ENCODE measurements around the gene H1-8.
"Not testable (repeated sequence)": the region's sequence is repeated elsewhere in the genome, so short reads cannot be mapped to it uniquely, and the experiment has no call there.

The H1-8 gene

GRCh38 chr3:129515108-129515820, 27.7 kb upstream of the H1-8 start:
- DNase-seq (ENCODE audit: low spot score): not testable (repeated sequence)

GRCh38 chr3:129515821-129516432, 27.0 kb upstream of the H1-8 start:
- not testable (repeated sequence) for DNase-seq (ENCODE audit: low spot score)

- no peak for DNase-seq (ENCODE audit: low spot score)
Observed at GRCh38 chr3:129517516-129517915, 25.5 kb upstream of the H1-8 start.

GRCh38 chr3:129518038-129518561, 24.9 kb upstream of the H1-8 start:
- no peak for DNase-seq (ENCODE audit: low spot score)

GRCh38 chr3:129518581-129518980, 24.4 kb upstream of the H1-8 start:
- DNase-seq (ENCODE audit: low spot score): no peak

- DNase-seq (ENCODE audit: low spot score): no peak
Observed at GRCh38 chr3:129519449-129519848, 23.5 kb upstream of the H1-8 start.

GRCh38 chr3:129519896-129520715, 22.9 kb upstream of the H1-8 start:
- DNase-seq (ENCODE audit: low spot score): no peak

- DNase-seq (ENCODE audit: low spot score): no peak
Observed at GRCh38 chr3:129520960-129521359, 22.0 kb upstream of the H1-8 start.

- DNase-seq (ENCODE audit: low spot score): no peak
Observed at GRCh38 chr3:129521611-129522010, 21.4 kb upstream of the H1-8 start.

GRCh38 chr3:129522953-129523352, 20.0 kb upstream of the H1-8 start:
- DNase-seq (ENCODE audit: low spot score): no peak

GRCh38 chr3:129524081-129524480, 18.9 kb upstream of the H1-8 start:
- DNase-seq (ENCODE audit: low spot score): no peak

GRCh38 chr3:129525341-129525968, 17.5 kb upstream of the H1-8 start:
- no peak for DNase-seq (ENCODE audit: low spot score)

GRCh38 chr3:129526121-129526900, 16.7 kb upstream of the H1-8 start:
- no peak for DNase-seq (ENCODE audit: low spot score)

GRCh38 chr3:129527262-129527661, 15.7 kb upstream of the H1-8 start:
- DNase-seq (ENCODE audit: low spot score): no peak

GRCh38 chr3:129528589-129529100, 14.3 kb upstream of the H1-8 start, which contains the start of gene RHO:
Gene RHO, plus strand, starts transcription at chr3:129528639. Its CDS starts 95 bp downstream, at chr3:129528734.
- DNase-seq (ENCODE audit: low spot score): no peak

GRCh38 chr3:129529436-129530210, 13.4 kb upstream of the H1-8 start:
- DNase-seq (ENCODE audit: low spot score): no peak

- no peak for DNase-seq (ENCODE audit: low spot score)
Observed at GRCh38 chr3:129530251-129530791, 12.7 kb upstream of the H1-8 start.

GRCh38 chr3:129530821-129531220, 12.2 kb upstream of the H1-8 start:
- DNase-seq (ENCODE audit: low spot score): no peak

- DNase-seq (ENCODE audit: low spot score): no peak
Observed at GRCh38 chr3:129531699-129532098, 11.3 kb upstream of the H1-8 start.

- no peak for DNase-seq (ENCODE audit: low spot score)
Observed at GRCh38 chr3:129532261-129532660, 10.7 kb upstream of the H1-8 start.

Data from COLO829 (cell line).